NCI-H2227 (cell line): Measurements from ENCODE around the gene SLX1A.
"Not testable (repeated sequence)": the region's sequence is repeated elsewhere in the genome, so short reads cannot be mapped to it uniquely, and the experiment has no call there.

Experiments used
- DNase-seq: peaks from one replicate; lab custom pipeline; 2025; ENCODE audit not compliant: unreplicated experiment; lab: John Stamatoyannopoulos, UW

The SLX1A gene

DNA sequence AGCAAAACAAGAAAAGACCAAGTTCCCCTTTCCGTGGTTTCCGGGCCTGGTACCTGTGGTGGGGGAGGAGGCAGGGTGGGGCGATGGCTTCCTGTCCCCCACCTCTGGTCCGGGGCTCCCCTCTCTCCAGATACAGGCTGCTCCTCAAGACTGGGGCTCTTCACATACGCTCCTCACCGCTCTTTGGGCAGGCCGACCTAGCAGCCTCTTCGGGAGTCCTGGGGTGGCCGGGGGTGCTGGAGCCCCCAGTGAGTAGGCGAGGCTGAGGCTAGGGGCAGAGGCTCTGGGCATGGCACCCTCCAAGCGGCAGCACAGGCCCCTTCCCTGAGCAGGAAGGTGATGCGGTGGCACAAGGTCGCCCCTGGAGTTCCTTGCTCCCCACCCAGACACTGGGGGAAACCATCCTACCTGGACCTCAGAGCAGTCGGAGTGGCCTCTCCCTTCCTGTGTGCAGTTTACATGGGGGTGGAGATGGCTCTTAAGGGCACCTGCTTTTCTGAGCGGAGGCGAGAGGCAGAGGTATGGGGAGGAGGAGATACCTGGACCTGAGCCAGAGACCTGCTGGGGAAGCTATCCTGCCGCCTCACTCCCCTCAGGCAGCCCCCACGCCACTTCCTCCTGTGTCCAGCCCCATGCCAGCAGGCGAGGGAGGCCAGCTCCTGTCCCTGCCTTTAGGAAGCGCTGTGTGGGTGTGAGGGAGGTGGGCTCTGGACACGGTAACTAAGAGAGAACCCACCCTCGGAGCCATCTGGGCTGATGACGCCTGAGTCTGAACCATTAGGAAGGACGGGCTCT, 9.4 kb upstream of the SLX1A start:
- DNase-seq = peak; percentile 58

DNA sequence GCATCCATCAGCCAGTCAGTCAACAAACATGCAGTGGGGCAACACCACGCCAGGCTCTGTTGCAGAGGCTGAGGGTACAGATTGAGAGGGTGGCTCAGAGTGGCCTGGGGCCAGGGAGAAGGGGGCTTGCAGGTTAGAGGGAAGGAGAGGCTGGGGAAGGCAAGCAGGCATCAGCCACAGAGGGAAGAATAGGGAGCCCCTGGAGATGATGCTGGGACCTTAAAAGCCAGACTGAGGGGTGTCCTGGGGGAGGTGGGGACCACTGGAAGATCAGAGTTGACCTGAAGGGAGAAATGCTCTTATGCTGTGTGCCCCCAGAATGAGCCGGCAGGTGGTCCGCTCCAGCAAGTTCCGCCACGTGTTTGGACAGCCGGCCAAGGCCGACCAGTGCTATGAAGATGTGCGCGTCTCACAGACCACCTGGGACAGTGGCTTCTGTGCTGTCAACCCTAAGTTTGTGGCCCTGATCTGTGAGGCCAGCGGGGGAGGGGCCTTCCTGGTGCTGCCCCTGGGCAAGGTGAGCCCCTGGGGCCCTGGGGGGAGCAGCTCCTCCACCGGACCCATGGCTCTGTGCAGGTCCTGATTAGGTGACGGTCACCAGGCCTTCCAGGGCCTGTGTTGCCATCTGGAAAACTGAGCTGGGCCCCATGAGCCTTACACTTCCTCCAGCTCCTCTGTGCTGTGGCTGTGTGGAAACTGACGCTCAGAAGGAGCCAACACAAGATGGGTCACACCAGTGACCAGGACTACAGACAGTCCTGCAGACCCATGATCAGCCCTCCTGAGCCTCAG, 8.6 kb upstream of the SLX1A start:
- DNase-seq = no peak

DNA sequence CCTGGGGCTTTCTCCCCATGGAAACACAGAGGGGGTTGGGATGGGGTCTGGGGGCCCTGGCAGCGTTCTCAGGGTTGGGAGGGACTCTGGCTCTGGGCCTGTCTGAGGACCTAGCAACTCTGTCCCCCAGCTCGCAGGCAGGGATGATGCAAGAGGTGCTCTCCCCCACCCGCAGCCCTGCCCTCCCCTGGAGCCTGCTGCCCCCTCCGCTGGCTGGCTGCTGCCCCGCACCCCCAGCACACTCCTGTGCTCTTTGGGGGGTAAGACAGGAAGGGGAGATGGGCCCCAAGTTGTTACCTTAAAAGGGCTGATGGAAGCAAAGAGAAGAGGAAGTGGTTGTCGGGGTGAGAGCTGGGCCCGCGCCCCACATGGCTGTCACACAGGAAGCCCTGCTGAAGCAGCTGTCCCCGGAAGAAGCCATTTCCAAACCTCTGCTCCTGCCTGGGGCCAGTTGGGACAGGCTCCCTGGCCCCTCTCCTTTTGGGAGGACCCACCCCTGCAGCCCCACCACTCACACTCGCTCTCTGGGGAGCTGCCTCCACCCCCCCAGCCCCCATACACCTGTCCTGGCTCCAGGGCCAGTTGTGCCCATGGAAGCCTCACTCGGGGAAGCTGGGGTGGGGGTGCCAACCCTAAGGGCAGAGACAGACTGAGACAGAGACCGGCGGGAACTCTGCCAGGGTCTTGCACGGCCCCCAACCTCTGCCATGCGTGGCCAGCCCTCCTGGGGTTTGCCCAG, 7.8 kb upstream of the SLX1A start:
- DNase-seq = no peak

DNA sequence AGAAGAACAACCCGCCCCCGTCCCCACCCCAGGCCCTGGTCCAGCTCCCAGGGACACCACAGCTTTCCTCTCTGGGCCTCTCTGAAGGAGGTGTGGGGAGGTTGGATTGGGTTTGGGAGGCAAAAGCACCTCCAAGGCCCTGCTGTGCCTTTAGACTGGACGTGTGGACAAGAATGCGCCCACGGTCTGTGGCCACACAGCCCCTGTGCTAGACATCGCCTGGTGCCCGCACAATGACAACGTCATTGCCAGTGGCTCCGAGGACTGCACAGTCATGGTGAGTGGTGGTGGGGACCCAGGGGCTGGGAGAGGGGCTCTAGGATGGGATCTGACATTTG, 7.3 kb upstream of the SLX1A start:
- no peak for DNase-seq

DNA sequence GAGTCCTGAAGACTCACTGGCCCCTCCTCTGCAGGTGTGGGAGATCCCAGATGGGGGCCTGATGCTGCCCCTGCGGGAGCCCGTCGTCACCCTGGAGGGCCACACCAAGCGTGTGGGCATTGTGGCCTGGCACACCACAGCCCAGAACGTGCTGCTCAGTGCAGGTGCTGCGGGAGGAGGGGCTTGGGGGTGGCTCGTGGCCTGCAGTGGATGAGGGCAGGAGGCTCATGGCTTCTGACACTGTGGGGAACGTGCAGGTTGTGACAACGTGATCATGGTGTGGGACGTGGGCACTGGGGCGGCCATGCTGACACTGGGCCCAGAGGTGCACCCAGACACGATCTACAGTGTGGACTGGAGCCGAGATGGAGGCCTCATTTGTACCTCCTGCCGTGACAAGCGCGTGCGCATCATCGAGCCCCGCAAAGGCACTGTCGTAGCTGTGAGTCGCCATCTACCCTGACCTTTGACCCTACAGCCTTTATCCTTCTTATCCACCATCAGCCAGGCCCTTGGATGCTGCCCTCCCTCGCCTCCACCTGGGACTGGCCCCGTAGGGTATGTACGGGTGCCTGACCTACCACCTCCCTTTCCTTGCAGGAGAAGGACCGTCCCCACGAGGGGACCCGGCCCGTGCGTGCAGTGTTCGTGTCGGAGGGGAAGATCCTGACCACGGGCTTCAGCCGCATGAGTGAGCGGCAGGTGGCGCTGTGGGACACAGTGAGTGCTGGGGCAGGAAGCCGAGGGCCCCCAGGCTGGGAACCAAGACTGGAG, 6.7 kb upstream of the SLX1A start:
- peak; percentile 22 for DNase-seq

DNA sequence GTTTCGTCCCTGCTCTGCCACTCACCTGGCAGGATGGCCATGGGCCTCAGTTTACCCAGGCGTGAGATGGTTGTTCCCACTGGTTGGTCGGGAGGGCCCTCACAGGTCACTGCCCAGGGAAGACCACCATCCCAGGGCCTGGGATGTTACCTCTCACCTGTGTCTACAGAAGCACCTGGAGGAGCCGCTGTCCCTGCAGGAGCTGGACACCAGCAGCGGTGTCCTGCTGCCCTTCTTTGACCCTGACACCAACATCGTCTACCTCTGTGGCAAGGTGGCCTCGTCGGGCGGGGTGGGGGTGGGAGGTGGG, 6.2 kb upstream of the SLX1A start:
- DNase-seq = no peak

DNA sequence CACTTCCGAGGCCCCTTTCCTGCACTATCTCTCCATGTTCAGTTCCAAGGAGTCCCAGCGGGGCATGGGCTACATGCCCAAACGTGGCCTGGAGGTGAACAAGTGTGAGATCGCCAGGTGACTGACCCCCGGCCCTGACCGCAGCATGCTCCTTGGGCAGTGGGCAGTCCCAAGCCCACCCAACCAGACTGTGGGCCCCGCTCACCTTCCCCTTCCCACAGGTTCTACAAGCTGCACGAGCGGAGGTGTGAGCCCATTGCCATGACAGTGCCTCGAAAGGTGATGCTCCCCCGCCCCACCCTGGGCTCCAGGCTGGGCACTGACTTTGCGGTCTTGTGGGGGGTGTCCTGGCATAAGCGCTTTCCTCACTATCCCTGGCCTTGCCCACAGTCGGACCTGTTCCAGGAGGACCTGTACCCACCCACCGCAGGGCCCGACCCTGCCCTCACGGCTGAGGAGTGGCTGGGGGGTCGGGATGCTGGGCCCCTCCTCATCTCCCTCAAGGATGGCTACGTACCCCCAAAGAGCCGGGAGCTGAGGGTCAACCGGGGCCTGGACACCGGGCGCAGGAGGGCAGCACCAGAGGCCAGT, 5.6 kb upstream of the SLX1A start:
- no peak for DNase-seq

DNA sequence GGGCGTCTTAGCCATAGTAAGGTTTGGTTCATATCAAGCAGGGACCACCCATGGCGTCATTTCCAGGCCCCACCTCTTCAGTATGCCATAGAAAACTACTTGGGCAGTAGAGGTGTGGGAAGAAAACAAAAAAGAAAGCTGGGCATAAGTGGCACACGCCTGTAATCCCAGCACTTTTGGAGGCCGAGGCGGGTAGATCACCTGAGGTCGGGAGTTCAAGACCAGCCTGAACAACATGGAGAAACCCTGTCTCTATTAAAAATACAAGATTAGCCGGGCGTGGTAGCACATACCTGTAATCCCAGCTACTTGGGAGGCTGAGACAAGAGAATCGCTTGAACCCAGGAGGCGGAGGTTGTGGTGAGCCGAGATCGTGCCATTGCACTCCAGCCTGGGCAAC, 2.5 kb upstream of the SLX1A start:
- DNase-seq = not testable (repeated sequence)

DNA sequence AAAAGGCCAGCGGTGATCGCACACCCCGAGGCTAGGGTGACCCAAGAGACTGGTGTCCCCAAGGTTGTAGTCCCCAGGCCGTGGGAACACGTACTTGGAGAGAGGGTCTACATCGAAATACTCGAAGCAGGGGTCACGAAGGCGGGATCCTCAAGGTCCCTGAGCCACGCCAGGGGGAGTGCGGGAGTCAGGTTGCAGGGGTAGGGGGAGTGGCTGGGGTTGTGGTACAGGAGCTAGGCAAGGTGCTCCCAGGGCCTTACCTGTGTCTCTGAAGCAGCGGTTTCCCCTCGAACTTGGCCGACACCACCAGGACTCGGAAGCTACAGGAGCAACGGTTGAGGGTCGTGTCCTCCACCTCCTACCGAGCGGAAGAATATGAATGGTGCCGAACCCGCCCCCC, 577 bp upstream of the SLX1A start:
- not testable (repeated sequence) for DNase-seq

DNA sequence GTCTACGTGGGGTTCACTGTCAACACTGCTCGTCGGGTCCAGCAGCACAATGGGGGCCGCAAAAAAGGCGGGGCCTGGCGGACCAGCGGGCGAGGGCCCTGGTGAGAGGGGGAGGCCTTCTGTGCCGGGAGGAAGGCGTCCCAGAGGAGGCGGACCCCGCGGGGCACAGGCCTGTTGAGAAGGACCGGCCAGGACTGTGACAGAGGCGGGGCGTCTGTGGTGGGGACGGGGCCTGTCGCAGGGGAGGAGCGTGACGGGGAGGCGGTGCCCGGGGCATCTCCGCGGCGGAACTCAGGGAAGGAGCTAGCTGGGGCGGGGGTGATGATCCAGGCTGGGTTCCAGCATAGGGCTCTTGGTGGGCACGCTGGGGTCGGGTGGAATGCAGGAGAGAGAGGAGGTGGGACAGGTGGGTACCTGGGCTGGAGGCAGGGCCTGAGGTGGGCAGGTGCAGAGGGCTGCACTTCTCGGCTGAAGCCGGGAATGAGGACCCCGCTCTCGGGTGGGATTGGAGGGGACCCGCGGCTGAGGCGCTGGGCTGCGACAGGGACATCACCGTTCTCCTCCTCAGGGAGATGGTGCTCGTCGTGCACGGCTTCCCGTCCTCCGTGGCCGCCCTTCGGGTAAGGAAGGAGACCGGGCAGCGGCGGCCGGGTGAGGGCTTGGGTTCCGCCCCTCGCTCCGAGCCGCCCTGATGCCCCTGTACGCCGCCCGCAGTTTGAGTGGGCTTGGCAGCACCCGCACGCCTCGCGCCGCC, 674 bp downstream of the SLX1A start:
- DNase-seq = not testable (repeated sequence)

DNA sequence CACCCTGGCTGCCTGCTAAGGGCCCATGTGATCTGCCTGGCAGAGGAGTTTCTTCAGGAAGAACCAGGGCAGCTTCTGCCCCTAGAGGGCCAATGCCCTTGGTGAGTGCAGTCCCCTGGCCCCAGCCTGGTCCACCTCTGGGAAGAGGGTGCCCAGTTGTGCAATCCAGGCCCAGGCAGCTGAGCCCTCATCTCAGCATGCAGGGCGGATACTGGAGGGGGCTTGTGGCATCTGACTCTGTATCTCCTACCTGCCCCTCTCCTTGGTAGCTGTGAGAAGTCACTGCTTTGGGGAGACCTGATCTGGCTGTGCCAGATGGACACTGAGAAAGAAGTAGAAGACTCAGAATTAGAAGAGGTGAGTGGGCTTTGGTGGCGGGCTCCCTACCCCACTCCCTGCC, 3.3 kb downstream of the SLX1A start:
- DNase-seq = not testable (repeated sequence)

DNA sequence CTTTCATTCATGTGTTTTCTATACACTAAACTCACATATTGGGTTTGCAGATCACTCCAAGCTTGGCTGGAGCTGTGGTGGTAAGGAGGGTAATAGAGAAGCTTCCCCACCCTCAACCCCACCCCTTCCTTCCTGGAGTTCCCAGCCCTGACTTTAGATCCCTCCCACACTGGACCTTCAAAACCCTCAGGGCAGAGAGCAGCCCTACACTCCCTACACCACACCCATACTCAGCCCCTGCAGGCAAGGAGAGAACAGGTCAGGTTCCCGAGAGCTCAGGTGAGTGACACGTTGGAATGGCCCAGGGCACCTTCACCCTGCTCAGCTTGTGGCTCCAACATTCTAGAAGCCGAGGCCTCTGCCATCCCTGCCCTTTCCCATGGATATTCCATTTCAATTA, 5.4 kb downstream of the SLX1A start, which contains the start of gene SULT1A3:
Gene SULT1A3 (plus strand): TSS at position 207 of the 400 bp plus-strand sequence. CDS start 1,474 bp downstream, outside the sequence.
- DNase-seq = not testable (repeated sequence)

DNA sequence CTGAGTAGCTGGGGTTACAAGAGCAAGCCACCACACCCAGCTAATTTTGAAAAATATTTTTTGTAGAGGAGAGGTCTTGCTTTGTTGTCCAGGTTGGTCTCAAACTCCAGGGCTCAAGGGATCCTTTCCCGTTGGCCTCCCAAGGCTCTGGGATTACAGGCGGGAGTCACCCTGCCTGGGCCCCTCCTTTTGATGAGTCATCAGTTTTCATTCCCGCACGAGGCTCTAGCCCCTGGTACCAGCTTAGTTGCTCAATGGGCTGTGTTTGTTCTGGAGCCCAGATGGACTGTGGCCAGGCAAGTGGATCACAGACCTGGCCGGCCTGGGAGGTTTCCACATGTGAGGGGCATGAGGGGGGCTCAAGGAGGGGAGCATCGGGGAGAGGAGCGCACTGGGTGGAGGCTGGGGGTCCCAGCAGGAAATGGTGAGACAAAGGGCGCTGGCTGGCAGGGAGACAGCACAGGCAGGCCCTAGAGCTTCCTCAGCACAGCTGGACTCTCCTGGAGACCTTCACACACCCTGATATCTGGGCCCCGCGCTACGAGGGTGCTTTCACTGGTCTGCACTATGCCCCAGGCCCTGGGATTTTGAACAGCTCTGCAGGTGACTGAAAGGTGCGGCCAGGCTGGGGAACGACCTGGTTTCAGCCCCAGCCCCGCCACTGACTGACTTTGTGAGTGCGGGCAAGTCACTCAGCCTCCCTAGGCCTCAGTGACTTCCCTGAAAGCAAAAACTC, 6.1 kb downstream of the SLX1A start:
- not testable (repeated sequence) for DNase-seq

DNA sequence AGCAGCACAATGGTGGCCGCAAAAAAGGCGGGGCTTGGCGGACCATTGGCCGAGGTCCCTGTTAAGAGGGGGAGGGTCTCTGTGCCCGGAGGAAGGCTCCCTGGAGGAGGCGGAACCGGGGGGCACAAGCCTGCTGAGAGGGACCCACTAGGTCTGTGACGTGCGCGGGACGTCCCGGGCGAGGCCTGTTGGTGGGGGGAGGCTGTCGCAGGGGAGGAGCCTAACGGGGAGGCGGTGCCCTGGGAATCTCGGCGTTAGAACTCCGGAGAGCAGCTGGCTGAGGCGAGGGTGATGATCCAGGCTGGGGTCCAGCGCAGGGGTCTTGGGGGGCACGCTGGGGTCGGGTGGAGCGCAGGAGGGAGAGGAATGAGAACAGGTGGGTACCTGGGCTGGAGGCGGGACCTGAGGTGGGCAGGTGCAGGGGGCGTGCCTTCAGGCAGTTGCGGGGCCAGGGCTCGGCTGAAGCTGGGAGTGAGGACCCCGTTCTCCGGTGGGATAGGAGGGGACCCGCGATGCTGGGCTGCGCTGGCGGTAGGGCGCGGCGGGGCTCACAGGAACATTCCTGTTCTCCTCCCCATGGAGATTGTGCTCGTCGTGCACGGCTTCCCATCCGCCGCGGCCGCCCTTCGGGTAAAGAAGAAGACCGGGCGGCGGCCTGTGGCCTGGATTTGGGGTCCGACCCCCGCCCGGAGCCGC, 12.0 kb downstream of the SLX1A start:
- DNase-seq = not testable (repeated sequence)

DNA sequence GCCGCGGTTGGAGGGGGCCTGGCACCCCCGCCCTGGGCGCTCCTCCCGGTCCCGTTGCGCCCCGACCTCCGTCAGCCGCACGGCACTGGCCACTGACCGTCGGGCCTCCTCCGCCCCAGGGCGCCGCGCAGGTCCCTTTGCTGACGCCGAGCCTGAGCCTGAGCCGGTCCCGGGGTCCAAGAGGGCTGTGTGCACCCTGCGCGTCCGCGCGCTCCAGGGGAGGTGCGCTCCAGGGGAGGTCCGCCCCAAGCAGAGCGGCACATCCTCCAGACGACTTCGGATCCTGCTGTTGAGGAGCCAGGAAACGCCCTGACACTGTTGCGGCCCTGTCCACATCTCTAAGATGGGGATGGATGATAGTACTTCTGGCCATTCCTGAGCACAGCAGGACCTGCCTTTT, 12.6 kb downstream of the SLX1A start:
- DNase-seq = not testable (repeated sequence)

DNA sequence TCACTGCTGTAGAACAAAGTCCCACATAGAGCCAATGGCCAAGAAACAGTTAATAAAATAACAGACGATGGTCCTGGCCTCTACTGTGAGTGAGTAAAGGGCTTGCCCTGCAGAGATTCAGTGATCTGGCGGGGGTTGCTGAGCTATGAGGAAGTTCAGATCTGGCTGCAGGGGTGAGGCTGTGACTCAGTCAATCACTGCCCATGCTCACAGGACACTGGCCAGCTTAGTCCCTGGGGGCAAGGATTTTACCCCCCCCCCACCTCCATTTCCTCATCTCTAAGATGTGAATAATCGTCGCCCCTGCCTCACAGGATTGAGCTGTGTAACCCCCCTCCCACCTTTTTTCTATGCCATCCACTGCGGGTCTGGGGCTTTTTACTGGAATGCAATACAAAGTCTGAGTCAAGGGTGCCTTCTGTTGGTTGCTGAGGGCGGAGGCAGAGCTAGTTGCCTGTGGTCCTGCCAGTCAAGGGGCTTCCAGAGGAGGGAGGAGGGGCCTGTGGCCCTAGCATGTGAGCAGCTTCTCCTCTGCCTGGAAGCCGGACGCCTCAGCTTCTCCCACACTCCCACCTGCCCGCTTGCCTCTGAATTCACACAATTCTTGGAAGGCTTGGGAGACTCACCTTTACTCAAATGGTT, 13.5 kb downstream of the SLX1A start:
- DNase-seq = not testable (repeated sequence)

DNA sequence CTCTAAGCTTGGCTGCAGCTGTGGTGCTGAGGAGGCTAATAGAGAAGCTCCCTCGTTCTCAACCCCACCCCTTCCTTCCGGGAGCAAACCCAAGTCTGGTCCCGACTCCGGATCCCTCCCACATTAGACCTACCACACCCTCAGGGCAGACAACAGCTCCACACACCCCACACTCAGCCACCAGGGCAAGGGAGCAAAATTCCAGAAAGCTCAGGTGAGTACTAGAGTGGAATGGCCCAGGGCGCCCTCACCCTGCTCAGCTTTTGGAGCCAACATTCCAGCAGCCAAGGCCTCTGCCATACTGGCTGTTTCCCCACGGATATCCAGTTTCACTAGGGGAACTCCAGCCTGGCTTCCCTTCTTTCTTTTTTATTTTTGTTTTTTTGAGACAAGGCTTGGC, 15.4 kb downstream of the SLX1A start:
- not testable (repeated sequence) for DNase-seq

DNA sequence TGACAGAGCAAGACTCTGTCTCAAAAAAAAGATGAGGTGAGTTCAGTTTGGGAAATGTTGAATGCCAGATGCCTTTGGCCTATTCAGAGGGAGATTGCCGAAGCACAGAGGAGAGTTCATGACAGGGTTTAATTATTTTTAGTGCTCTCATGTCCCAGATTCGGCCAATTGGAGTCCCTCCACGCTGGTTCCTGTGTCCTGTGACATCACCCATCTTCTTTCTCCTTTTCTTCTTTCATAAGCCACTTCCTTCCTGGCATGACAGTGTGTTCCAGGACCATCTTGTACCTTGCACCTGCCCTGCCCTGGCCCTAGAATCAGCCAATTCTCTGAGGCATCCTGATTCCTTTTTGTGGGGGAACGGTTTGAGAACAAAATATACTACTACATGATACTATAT, 17.7 kb downstream of the SLX1A start:
- DNase-seq = not testable (repeated sequence)
